ENCODE data around the gene PIEZO2. TPM values are rescaled to one million over a fixed set of nuclear protein-coding genes. Genes with fewer than 3 reads are reported as not detected.

PIEZO2 gene
- total RNA-seq, 6 experiments from 2014 or later = not detected

DNA sequence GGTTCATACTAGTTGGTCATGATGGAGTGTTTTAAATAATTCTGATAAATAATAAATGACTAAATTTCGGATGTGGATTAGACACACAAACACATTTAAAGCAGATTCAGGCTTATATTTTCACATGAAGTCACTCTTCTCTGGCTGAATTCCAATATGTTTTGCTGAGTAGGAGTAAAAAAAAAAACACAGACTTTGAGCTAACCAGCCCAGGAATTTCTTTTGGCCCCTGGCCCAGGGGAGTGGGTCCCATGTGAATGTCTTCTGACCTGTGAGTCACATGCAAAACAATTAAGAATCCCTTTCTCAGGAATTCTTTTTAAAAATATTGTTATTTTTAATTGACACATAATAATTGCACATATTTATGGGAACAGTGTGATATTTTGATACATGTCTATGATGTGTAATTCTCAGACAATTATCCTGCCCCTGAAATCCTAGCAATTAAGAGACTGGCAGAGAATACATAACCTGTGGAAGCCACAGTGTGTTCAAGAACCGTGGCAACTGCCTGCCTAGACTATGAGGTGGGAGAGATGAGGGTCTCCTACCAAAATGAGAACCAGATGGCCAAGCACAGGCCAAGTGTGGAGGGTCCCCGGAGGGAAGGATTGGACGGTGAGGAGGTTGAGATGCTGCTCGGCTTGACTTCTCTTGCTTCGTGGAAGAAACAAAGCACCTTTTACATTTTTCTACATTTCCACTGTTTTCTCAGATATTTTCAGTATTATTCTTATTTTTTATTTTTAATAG lies 236.4 kb downstream of the PIEZO2 start:
- H3K9me3 Mint-ChIP-seq = no peaks in the 10 kb centered on the region

DNA sequence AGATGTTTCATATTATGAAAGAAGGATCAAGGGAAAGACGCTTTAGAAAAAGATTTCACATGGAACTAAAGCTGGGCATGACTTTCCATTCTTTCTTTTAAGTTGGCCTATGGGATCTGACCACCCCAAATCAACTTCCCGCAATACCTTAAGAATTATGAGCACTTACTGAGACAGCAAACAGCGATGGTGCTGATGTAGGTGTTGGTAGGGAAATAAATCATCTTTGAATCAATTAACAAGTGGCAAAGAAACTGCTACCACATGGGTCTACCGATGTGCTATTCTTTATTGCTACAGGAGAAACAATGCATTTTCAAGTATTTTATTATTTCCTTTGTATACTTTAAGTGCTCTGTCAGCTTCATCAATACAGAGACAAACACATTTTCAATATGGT lies 239.6 kb downstream of the PIEZO2 start:
- peaks cover 13% of the 10 kb centered on the region for H3K4me1 Mint-ChIP-seq (ENCODE audit: low read depth)
- no peak for DNase-seq
- H3K27ac Mint-ChIP-seq = no peak overlapping the region
- no peak overlapping the region for H3K4me3 Mint-ChIP-seq
- peaks cover 2% of the 10 kb centered on the region for H3K27me3 Mint-ChIP-seq (ENCODE audit: insufficient read depth)
- TF ChIP-seq, protein P1, sequence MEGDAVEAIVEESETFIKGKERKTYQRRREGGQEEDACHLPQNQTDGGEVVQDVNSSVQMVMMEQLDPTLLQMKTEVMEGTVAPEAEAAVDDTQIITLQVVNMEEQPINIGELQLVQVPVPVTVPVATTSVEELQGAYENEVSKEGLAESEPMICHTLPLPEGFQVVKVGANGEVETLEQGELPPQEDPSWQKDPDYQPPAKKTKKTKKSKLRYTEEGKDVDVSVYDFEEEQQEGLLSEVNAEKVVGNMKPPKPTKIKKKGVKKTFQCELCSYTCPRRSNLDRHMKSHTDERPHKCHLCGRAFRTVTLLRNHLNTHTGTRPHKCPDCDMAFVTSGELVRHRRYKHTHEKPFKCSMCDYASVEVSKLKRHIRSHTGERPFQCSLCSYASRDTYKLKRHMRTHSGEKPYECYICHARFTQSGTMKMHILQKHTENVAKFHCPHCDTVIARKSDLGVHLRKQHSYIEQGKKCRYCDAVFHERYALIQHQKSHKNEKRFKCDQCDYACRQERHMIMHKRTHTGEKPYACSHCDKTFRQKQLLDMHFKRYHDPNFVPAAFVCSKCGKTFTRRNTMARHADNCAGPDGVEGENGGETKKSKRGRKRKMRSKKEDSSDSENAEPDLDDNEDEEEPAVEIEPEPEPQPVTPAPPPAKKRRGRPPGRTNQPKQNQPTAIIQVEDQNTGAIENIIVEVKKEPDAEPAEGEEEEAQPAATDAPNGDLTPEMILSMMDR (IDR thresholded peaks at IDR 0.05) = no peak
- H3K36me3 Mint-ChIP-seq (ENCODE audit: low read depth) = no peaks in the 10 kb centered on the region
- H3K9me3 Mint-ChIP-seq = no peaks in the 10 kb centered on the region

More for the DNA sequence above, 236.4 kb downstream of the PIEZO2 start:
- TF ChIP-seq, protein P1 (IDR thresholded peaks at IDR 0.05) = no peak
- Mint-ChIP-seq H3K27me3 (ENCODE audit: insufficient read depth) (peaks cover 2% of the 10 kb centered on the region; the same call in 1 of the 2 replicates), H3K27ac (no peak overlapping the region), H3K4me3 (no peak overlapping the region), H3K4me1 (ENCODE audit: low read depth) (peaks cover 13% of the 10 kb centered on the region), H3K36me3 (ENCODE audit: low read depth) (no peaks in the 10 kb centered on the region)
- DNase-seq = peak; percentile 8

DNA sequence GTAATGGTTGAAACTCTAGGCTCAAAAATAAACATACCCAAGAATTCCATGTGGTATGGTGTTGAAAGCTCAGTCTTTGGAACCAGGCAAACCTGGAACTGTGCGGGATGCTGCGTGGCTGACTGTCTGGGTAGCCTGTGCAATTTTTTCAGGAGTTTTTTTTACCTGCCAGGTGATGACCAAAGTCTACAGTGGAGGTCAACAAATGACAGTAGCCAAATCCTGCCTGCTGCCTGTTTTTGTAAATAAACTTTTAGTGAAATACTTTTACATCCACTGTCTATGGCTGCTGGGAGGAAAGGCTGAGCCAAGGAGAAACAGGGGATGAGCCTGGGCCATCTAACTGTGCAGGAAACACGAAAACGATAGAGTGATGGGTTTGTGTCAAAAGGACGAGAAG lies 240.6 kb downstream of the PIEZO2 start:
- Mint-ChIP-seq H3K9me3 (no peaks in the 10 kb centered on the region), H3K4me1 (ENCODE audit: low read depth) (peaks cover 10% of the 10 kb centered on the region), H3K27me3 (ENCODE audit: insufficient read depth) (peaks cover 2% of the 10 kb centered on the region), H3K36me3 (ENCODE audit: low read depth) (no peaks in the 10 kb centered on the region), H3K27ac (no peak overlapping the region), H3K4me3 (no peak overlapping the region)
- DNase-seq = no peak
- TF ChIP-seq, protein P1 (IDR thresholded peaks at IDR 0.05) = no peak

DNA sequence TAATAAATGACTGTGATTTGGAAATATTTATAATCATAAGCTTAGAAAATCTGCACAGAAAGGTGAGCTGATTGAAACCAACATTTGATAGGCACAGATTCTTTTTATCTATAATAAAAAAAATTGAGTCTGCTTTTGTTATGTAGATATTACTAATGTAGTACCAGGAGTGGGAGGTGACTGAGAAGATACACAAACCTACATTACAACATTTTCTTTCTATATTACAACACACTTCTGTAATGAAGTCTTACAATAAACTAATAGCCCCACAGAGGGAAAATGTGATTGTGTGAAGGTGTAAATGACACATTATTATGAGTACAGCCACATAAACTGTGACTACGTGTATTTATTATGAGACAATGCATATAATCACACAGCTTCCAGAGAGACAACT lies 241.6 kb downstream of the PIEZO2 start:
- DNase-seq = no peak
- no peaks in the 10 kb centered on the region for H3K9me3 Mint-ChIP-seq
- TF ChIP-seq, protein P1 (IDR thresholded peaks at IDR 0.05) = no peak
- no peak overlapping the region for H3K4me3 Mint-ChIP-seq
- H3K4me1 Mint-ChIP-seq (ENCODE audit: low read depth) = peaks cover under 1% of the 10 kb centered on the region; the same call in 1 of the 2 replicates
- no peak overlapping the region for H3K27ac Mint-ChIP-seq
- H3K36me3 Mint-ChIP-seq (ENCODE audit: low read depth) = no peaks in the 10 kb centered on the region
- peaks cover 8% of the 10 kb centered on the region for H3K27me3 Mint-ChIP-seq (ENCODE audit: insufficient read depth)

DNA sequence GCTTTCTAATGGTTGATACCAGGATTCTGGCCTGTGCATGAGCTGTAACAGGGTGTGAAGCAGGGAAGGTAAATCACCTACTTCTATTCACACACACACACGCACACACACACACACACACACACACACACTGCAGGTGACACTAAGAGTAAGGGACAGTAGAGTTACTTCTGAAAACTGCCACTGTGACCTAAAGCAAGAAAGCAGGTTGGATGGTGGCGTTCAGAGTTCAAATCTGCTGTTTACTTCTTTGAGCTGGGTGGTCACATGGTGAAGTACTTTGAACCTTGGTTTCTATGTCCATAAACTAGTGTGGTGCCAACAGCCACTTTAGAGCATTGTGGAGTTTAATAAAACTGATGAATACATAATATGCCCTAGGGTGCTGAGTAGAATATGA lies 248.0 kb downstream of the PIEZO2 start:
- Mint-ChIP-seq H3K27me3 (ENCODE audit: insufficient read depth) (peaks cover 5% of the 10 kb centered on the region), H3K4me3 (no peak overlapping the region), H3K27ac (no peak overlapping the region), H3K9me3 (no peaks in the 10 kb centered on the region), H3K4me1 (ENCODE audit: low read depth) (no peaks in the 10 kb centered on the region), H3K36me3 (ENCODE audit: low read depth) (no peaks in the 10 kb centered on the region)
- TF ChIP-seq, protein P1 (IDR thresholded peaks at IDR 0.05) = no peak
- no peak for DNase-seq

All from HFFc6 (cell line).